NB4 (cell line): ENCODE data around the gene MRPS31.

ENCODE experiments used
- DNase-seq: peaks from one replicate; pipeline ENCODE4 v3.0.0; 2010; ENCODE audit warnings: low read depth
- H3K4me3 ChIP-seq: one replicate; pipeline ENCODE4 v1.5.1; 2011; ENCODE audit warnings: mild to moderate bottlenecking, low read depth, low read length, moderate library complexity
- CTCF ChIP-seq: IDR thresholded peaks from one replicate; pipeline ENCODE4 v1.5.1; 2012; ENCODE audit warnings: low read depth, low read length
- MAX ChIP-seq: IDR thresholded peaks from 2 replicates; pipeline ENCODE4 v1.6.1; 2011; ENCODE audit warnings: low read depth, low read length
- MYC ChIP-seq: IDR thresholded peaks from 2 replicates; pipeline ENCODE4 v1.6.1; 2011; ENCODE audit warnings: low read depth, low read length
- POLR2A ChIP-seq: IDR thresholded peaks from 2 replicates; pipeline ENCODE4 v1.6.1; 2011; ENCODE audit warnings: mild to moderate bottlenecking; ENCODE audit not compliant: insufficient read length; ENCODE audit errors: extremely low read depth

Gene MRPS31

GRCh38 chr13:40779796-40780285 lies 8.9 kb upstream of the MRPS31 start:
- TF ChIP-seq MAX = no peak
- TF ChIP-seq MYC = no peak
- TF ChIP-seq POLR2A = no peak
- no peak for TF ChIP-seq CTCF
- DNase-seq = no peak

GRCh38 chr13:40779049-40779448 lies 8.1 kb upstream of the MRPS31 start:
- no peak overlapping the region for H3K4me3 ChIP-seq
- DNase-seq = no peak
- TF ChIP-seq POLR2A (no peak), MAX (no peak), CTCF (no peak), MYC (no peak)

More at GRCh38 chr13:40779796-40780285, 8.9 kb upstream of the MRPS31 start:
- H3K4me3 ChIP-seq = no peak overlapping the region

GRCh38 chr13:40777809-40778175 lies 6.8 kb upstream of the MRPS31 start:
- DNase-seq = no peak
- no peak overlapping the region for H3K4me3 ChIP-seq
- TF ChIP-seq POLR2A (no peak), CTCF (no peak), MYC (no peak), MAX (no peak)

GRCh38 chr13:40777166-40777808 lies 6.3 kb upstream of the MRPS31 start:
- TF ChIP-seq CTCF (peak; percentile 28), MYC (no peak)
- DNase-seq = peak; percentile 74
- H3K4me3 ChIP-seq = peak overlapping the region; percentile 38

GRCh38 chr13:40776681-40777165 lies 5.7 kb upstream of the MRPS31 start:
- 0 out of 2 replicates have a peak, but pooled peaks have one; percentile 28 for TF ChIP-seq MYC
- TF ChIP-seq MAX = peak; percentile 13; the same call in 1 of the 2 replicates
- TF ChIP-seq POLR2A = no peak
- no peak for TF ChIP-seq CTCF
- peak; percentile 92 for DNase-seq
- peak overlapping the region; percentile 38 for H3K4me3 ChIP-seq
